ENCODE results near the gene CADM1. TPM values are rescaled to one million over a fixed set of nuclear protein-coding genes. Genes with fewer than 3 reads are reported as not detected.

Gene CADM1
- total and polyA plus RNA-seq, 9 of the 15 experiments (the other 6 are each of a cell fraction or from before 2014, with no cell fraction given) = 0.42 TPM; not detected in 8

GRCh38 chr11:115480611-115481010 is 23.6 kb downstream of the CADM1 start (continued):
- TF ChIP-seq BRF1 (IDR thresholded peaks at IDR 0.05; ENCODE audit: borderline replicate concordance, extremely low read depth, insufficient read length) = no peak
- TF ChIP-seq HDAC3 (IDR thresholded peaks at IDR 0.05; ENCODE audit: borderline replicate concordance, partially characterized antibody) = no peak
- TF ChIP-seq TAF15 (IDR thresholded peaks at IDR 0.05; ENCODE audit: low read depth, low read length) = no peak
- TF ChIP-seq GTF2E2 (tag; IDR thresholded peaks at IDR 0.05) = no peak
- no peak for TF ChIP-seq SP2 (IDR thresholded peaks at IDR 0.05; ENCODE audit: extremely low read depth, low read depth, low read length, poor library complexity, severe bottlenecking)
- no peak for TF ChIP-seq ESRRB (CRISPR knock-in tag; IDR thresholded peaks at IDR 0.05; ENCODE audit: borderline replicate concordance)

GRCh38 chr11:115477410-115477809 is 26.8 kb downstream of the CADM1 start:
- POLR2A ChIA-PET = no interaction called here
- 0% methylated on average over 1 of the region's 1 CpG for WGBS (ENCODE audit: insufficient coverage, low coverage, missing lambda C conversion rate)

More at GRCh38 chr11:115477410-115477809, 26.8 kb downstream of the CADM1 start:
- TF ChIP-seq ZNF695 (CRISPR knock-in tag; IDR thresholded peaks at IDR 0.05) = no peak
- TF ChIP-seq HNRNPH1 (optimal IDR thresholded peaks at IDR 0.05; ENCODE audit: low read depth, low read length) = no peak
- TF ChIP-seq ZNF75A (CRISPR knock-in tag; IDR thresholded peaks at IDR 0.05) = no peak
- TF ChIP-seq ZEB2 (IDR thresholded peaks at IDR 0.05) = no peak
- TF ChIP-seq ZNF444 (CRISPR knock-in tag; IDR thresholded peaks at IDR 0.05) = no peak
- no peak for TF ChIP-seq ZNF174 (CRISPR knock-in tag; IDR thresholded peaks at IDR 0.05)
- TF ChIP-seq ERF (CRISPR knock-in tag; IDR thresholded peaks at IDR 0.05) = no peak
- TF ChIP-seq ZNF79 (CRISPR knock-in tag; IDR thresholded peaks at IDR 0.05; ENCODE audit: low read depth) = no peak
- TF ChIP-seq NFXL1 (CRISPR knock-in tag; IDR thresholded peaks at IDR 0.05) = no peak
- Histone ChIP-seq H2AFZ (ENCODE audit: low read depth, low read length) (no peak overlapping the region), H3K79me2 (ENCODE audit: control insufficient read depth, insufficient read depth, low read length) (no peaks in the 10 kb centered on the region), H3K9me1 (ENCODE audit: control insufficient read depth, insufficient read depth, low read length) (no peaks in the 10 kb centered on the region), H3K4me3 (no peak overlapping the region), H3K9ac (ENCODE audit: insufficient read depth in 1 of 2, low read depth in 2 of 2, low read length in 2 of 2) (no peak overlapping the region), H4K20me1 (replicated peaks; ENCODE audit: control insufficient read depth, insufficient read depth, low read length) (no peaks in the 10 kb centered on the region), H3K4me2 (ENCODE audit: insufficient read depth, low read length) (no peak overlapping the region), H3K27me3 (ENCODE audit: control insufficient read depth in 2 of 2, insufficient read depth in 2 of 2, low read length in 2 of 2) (no peaks in the 10 kb centered on the region), H3K27ac (ENCODE audit: extremely low read depth, low read depth, low read length) (no peak overlapping the region), H3K4me1 (replicated peaks in 1 of 2; ENCODE audit: control insufficient read depth in 2 of 2, insufficient read depth in 2 of 2, low read length in 2 of 2) (no peaks in the 10 kb centered on the region), H3K36me3 (ENCODE audit: control insufficient read depth, insufficient read depth, low read length) (no peaks in the 10 kb centered on the region), H3K9me3 (replicated peaks; ENCODE audit: control insufficient read depth, insufficient read depth, low read depth, low read length) (no peaks in the 10 kb centered on the region)
- in situ Hi-C loops (cut with MboI) = no loop called here
- ATAC-seq (no peak), DNase-seq (ENCODE audit: extremely low read depth in 1 of 4, low spot score in 3 of 4) (no peak), FAIRE-seq (no peak)
- no TSS peak for BruUV-seq (replicated peaks)
- intact Hi-C loops (cut with micrococcal nuclease) = no loop called here
- CTCF ChIA-PET (ENCODE audit: low intra/inter-chr PET ratio) = interaction anchor here (0.5 kb wide), 1 partner anchor 355 kb away, joined by 3 read pairs; no protein-coding TSS in a partner anchor

All from K562 (cell line).